ENCODE measurements around the gene NR2C2.

Gene NR2C2

GRCh38 chr3:15055019-15055557, 107.7 kb downstream of the NR2C2 start:
- Mint-ChIP-seq H3K9me3 (peaks cover 0 to 2% of the 10 kb centered on the region in 2 donors), H3K36me3 (ENCODE audit: insufficient read depth) (peaks cover 19% of the 10 kb centered on the region), H3K4me1 (ENCODE audit: low read depth in 2 of 2) (peaks cover 16 to 23% of the 10 kb centered on the region in 2 donors), H3K27ac (peak overlapping the region; percentile 73 to 78), H3K4me3 (peak overlapping the region; percentile 50 to 64), H3K27me3 (no peaks in the 10 kb centered on the region)
- ATAC-seq (replicated peaks) (peak; percentile 91), DNase-seq (peak; percentile 47 to 68 (median 52))

- H3K27me3 Mint-ChIP-seq, result no peaks in the 10 kb centered on the region
- peaks cover 15% of the 10 kb centered on the region for H3K36me3 Mint-ChIP-seq (ENCODE audit: insufficient read depth)
- DNase-seq (no peak), ATAC-seq (replicated peaks) (no peak)
- H3K27ac Mint-ChIP-seq, result no peak overlapping the region
- H3K4me3 Mint-ChIP-seq, result no peak overlapping the region
- H3K9me3 Mint-ChIP-seq, result peaks cover 0 to 2% of the 10 kb centered on the region in 2 donors
- peaks cover 16 to 19% of the 10 kb centered on the region in 2 donors for H3K4me1 Mint-ChIP-seq (ENCODE audit: low read depth in 2 of 2)
These were observed 109.5 kb downstream of the NR2C2 start for GRCh38 chr3:15056676-15057404.

- ATAC-seq (replicated peaks) (no peak), DNase-seq (no peak)
- Mint-ChIP-seq H3K36me3 (ENCODE audit: insufficient read depth) (peaks cover 17% of the 10 kb centered on the region), H3K4me3 (no peak overlapping the region), H3K4me1 (ENCODE audit: low read depth in 2 of 2) (peaks cover 19% of the 10 kb centered on the region in 2 donors), H3K27ac (no peak overlapping the region), H3K27me3 (no peaks in the 10 kb centered on the region), H3K9me3 (peaks cover 0 to 2% of the 10 kb centered on the region in 2 donors)
These were observed 112.6 kb downstream of the NR2C2 start for GRCh38 chr3:15060029-15060428.

GRCh38 chr3:15063238-15063637, 115.9 kb downstream of the NR2C2 start:
- peaks cover 16 to 17% of the 10 kb centered on the region in 2 donors for H3K4me1 Mint-ChIP-seq (ENCODE audit: low read depth in 2 of 2)
- peaks cover 16% of the 10 kb centered on the region for H3K36me3 Mint-ChIP-seq (ENCODE audit: insufficient read depth)
- peak overlapping the region; percentile 93 to 96 for H3K4me3 Mint-ChIP-seq
- H3K9me3 Mint-ChIP-seq, result no peaks in the 10 kb centered on the region
- no peak for DNase-seq
- H3K27ac Mint-ChIP-seq, result peak overlapping the region in 1 of 2 donors; percentile 94
- H3K27me3 Mint-ChIP-seq, result no peaks in the 10 kb centered on the region
- no peak for ATAC-seq (replicated peaks)

- H3K4me1 Mint-ChIP-seq (ENCODE audit: low read depth in 2 of 2), result peaks cover 13 to 17% of the 10 kb centered on the region in 2 donors
These were observed 116.4 kb downstream of the NR2C2 start for GRCh38 chr3:15063656-15064286.

GRCh38 chr3:15064299-15064834, 117.0 kb downstream of the NR2C2 start:
- Mint-ChIP-seq H3K9me3 (no peaks in the 10 kb centered on the region), H3K4me1 (ENCODE audit: low read depth in 2 of 2) (peaks cover 13 to 17% of the 10 kb centered on the region in 2 donors), H3K36me3 (ENCODE audit: insufficient read depth) (peaks cover 16% of the 10 kb centered on the region), H3K27ac (peak overlapping the region; percentile 92 to 94), H3K4me3 (peak overlapping the region; percentile 93 to 96), H3K27me3 (no peaks in the 10 kb centered on the region)
- peak in 1 of 3 experiments; percentile 4 for DNase-seq
- peak; percentile 16 for ATAC-seq (replicated peaks)

More at GRCh38 chr3:15063656-15064286, 116.4 kb downstream of the NR2C2 start:
- no peaks in the 10 kb centered on the region for H3K27me3 Mint-ChIP-seq
- H3K36me3 Mint-ChIP-seq (ENCODE audit: insufficient read depth), result peaks cover 13% of the 10 kb centered on the region
- H3K27ac Mint-ChIP-seq, result peak overlapping the region; percentile 92 to 94
- H3K4me3 Mint-ChIP-seq, result peak overlapping the region; percentile 93 to 96
- no peak for ATAC-seq (replicated peaks)
- no peak for DNase-seq
- H3K9me3 Mint-ChIP-seq, result no peaks in the 10 kb centered on the region

- no peaks in the 10 kb centered on the region for H3K9me3 Mint-ChIP-seq
- peaks cover 16% of the 10 kb centered on the region for H3K36me3 Mint-ChIP-seq (ENCODE audit: insufficient read depth)
- peak within 1 kb of the TSS; percentile 92 to 94 for H3K27ac Mint-ChIP-seq
- no peaks in the 10 kb centered on the region for H3K27me3 Mint-ChIP-seq
- peaks cover 13 to 17% of the 10 kb centered on the region in 2 donors for H3K4me1 Mint-ChIP-seq (ENCODE audit: low read depth in 2 of 2)
- DNase-seq, result peak; percentile 82 to 85 (median 84)
- peak; percentile 97 for ATAC-seq (replicated peaks)
- H3K4me3 Mint-ChIP-seq, result peak within 1 kb of the TSS; percentile 93 to 96
These were observed 117.6 kb downstream of the NR2C2 start, which contains the start of gene MRPS25 for GRCh38 chr3:15064835-15065549. MRPS25 (minus strand) TSS chr3:15065315; CDS start chr3:15065194, 121 bp downstream.

GRCh38 chr3:15065550-15066007, 118.2 kb downstream of the NR2C2 start:
- Mint-ChIP-seq H3K4me3 (peak overlapping the region; percentile 93 to 96), H3K27me3 (no peaks in the 10 kb centered on the region), H3K36me3 (ENCODE audit: insufficient read depth) (peaks cover 16% of the 10 kb centered on the region), H3K27ac (peak overlapping the region in 1 of 2 donors; percentile 92), H3K4me1 (ENCODE audit: low read depth in 2 of 2) (peaks cover 13 to 20% of the 10 kb centered on the region in 2 donors), H3K9me3 (no peaks in the 10 kb centered on the region)
- no peak for ATAC-seq (replicated peaks)
- DNase-seq, result no peak

GRCh38 chr3:15066467-15066866, 119.1 kb downstream of the NR2C2 start:
- Mint-ChIP-seq H3K4me1 (ENCODE audit: low read depth in 2 of 2) (peaks cover 13 to 20% of the 10 kb centered on the region in 2 donors), H3K9me3 (no peaks in the 10 kb centered on the region), H3K4me3 (peak overlapping the region; percentile 16 to 96), H3K27me3 (no peaks in the 10 kb centered on the region), H3K36me3 (ENCODE audit: insufficient read depth) (peaks cover 22% of the 10 kb centered on the region), H3K27ac (no peak overlapping the region)
- DNase-seq (no peak), ATAC-seq (replicated peaks) (no peak)

- Mint-ChIP-seq H3K27ac (no peak overlapping the region), H3K9me3 (no peaks in the 10 kb centered on the region), H3K36me3 (ENCODE audit: insufficient read depth) (peaks cover 45% of the 10 kb centered on the region), H3K4me3 (no peak overlapping the region), H3K27me3 (no peaks in the 10 kb centered on the region), H3K4me1 (ENCODE audit: low read depth in 2 of 2) (peaks cover 5 to 13% of the 10 kb centered on the region in 2 donors)
- ATAC-seq (replicated peaks), result no peak
- no peak for DNase-seq
These were observed 122.1 kb downstream of the NR2C2 start for GRCh38 chr3:15069441-15069840.

- Mint-ChIP-seq H3K27me3 (no peaks in the 10 kb centered on the region), H3K36me3 (ENCODE audit: insufficient read depth) (peaks cover 62% of the 10 kb centered on the region), H3K27ac (no peak overlapping the region), H3K4me3 (no peak overlapping the region), H3K4me1 (ENCODE audit: low read depth in 2 of 2) (peaks cover 0 to 6% of the 10 kb centered on the region in 2 donors), H3K9me3 (no peaks in the 10 kb centered on the region)
- ATAC-seq (replicated peaks) (no peak), DNase-seq (no peak)
These were observed 124.3 kb downstream of the NR2C2 start for GRCh38 chr3:15071699-15072098.

GRCh38 chr3:15074500-15074899, 127.1 kb downstream of the NR2C2 start:
- DNase-seq (no peak), ATAC-seq (replicated peaks) (no peak)
- Mint-ChIP-seq H3K36me3 (ENCODE audit: insufficient read depth) (peaks cover 72% of the 10 kb centered on the region), H3K4me1 (ENCODE audit: low read depth in 2 of 2) (peaks cover 0 to 6% of the 10 kb centered on the region in 2 donors), H3K4me3 (no peak overlapping the region), H3K27ac (no peak overlapping the region), H3K27me3 (no peaks in the 10 kb centered on the region), H3K9me3 (no peaks in the 10 kb centered on the region)

GRCh38 chr3:15079091-15079490, 131.7 kb downstream of the NR2C2 start:
- Mint-ChIP-seq H3K27ac (no peak overlapping the region), H3K36me3 (ENCODE audit: insufficient read depth) (peaks cover 81% of the 10 kb centered on the region), H3K27me3 (no peaks in the 10 kb centered on the region), H3K9me3 (no peaks in the 10 kb centered on the region), H3K4me3 (no peak overlapping the region), H3K4me1 (ENCODE audit: low read depth in 2 of 2) (peaks cover 0 to 1% of the 10 kb centered on the region in 2 donors)
- ATAC-seq (replicated peaks) (no peak), DNase-seq (no peak)
